22Rv1 (cell line): ENCODE results near the gene ZNF778.

Experiments
- H3K27ac ChIP-seq: fragments of 450-650 bp; 2 replicates; pipeline ENCODE4 v1.5.1; 2017
- CTCF ChIP-seq: fragments of 450-650 bp; IDR thresholded peaks from 2 replicates; pipeline ENCODE4 v1.5.1; 2017; ENCODE audit warnings: mild to moderate bottlenecking
- ZFX ChIP-seq: fragments of 450-650 bp; IDR thresholded peaks from 2 replicates; pipeline ENCODE4 v1.6.1; 2017; ENCODE audit warnings: antibody characterized with exemption, borderline replicate concordance

The ZNF778 gene

GRCh38 chr16:89277049-89277448 lies 59.5 kb downstream of the ZNF778 start:
- TF ChIP-seq ZFX = no peak
- no peak for TF ChIP-seq CTCF

DNA sequence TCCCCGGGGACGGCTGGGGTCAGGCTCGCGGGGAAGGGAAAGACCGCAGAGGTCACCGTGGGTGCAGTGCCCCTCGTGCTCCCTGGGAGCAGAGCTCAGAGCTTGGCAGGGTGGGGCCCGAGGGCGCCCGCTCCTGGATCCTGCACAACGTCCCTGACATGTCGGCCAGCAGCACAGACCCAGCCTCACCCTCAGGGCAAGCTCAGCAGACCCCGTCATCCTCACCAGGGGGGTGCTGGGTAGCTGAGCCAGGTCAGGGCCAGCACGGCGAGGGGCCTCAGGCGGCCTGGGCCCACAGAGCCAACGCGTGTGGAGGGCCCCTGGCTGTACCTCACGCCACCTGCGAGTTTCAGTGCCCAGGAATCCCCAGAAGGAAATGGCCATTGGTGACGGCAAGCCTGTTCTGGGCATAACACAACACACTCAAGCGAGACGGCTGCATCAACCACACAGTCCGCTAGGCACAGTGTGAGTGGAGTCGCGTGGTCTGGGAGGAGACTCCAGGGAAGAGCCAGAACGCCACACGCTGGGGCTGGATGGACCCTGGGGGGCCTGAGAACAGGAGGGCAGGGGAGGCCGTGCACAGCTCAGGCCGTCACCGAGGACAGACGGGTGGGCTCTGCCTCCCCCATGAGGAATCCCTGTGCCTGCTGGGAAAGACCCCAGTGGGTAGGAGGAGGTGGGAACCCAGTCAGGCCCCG lies 60.3 kb downstream of the ZNF778 start:
- no peak overlapping the region for H3K27ac ChIP-seq
- TF ChIP-seq ZFX (no peak), CTCF (no peak)

More at GRCh38 chr16:89277049-89277448, 59.5 kb downstream of the ZNF778 start:
- H3K27ac ChIP-seq = no peak overlapping the region

GRCh38 chr16:89278441-89279240 lies 61.1 kb downstream of the ZNF778 start:
- H3K27ac ChIP-seq = no peak overlapping the region
- no peak for TF ChIP-seq ZFX
- no peak for TF ChIP-seq CTCF

- H3K27ac ChIP-seq = no peak overlapping the region
- TF ChIP-seq ZFX = no peak
- TF ChIP-seq CTCF = no peak
Observed at GRCh38 chr16:89279666-89280481, 62.4 kb downstream of the ZNF778 start.

- H3K27ac ChIP-seq = no peak overlapping the region
- TF ChIP-seq CTCF = no peak
- no peak for TF ChIP-seq ZFX
Observed at GRCh38 chr16:89280546-89281188, 63.2 kb downstream of the ZNF778 start.

DNA sequence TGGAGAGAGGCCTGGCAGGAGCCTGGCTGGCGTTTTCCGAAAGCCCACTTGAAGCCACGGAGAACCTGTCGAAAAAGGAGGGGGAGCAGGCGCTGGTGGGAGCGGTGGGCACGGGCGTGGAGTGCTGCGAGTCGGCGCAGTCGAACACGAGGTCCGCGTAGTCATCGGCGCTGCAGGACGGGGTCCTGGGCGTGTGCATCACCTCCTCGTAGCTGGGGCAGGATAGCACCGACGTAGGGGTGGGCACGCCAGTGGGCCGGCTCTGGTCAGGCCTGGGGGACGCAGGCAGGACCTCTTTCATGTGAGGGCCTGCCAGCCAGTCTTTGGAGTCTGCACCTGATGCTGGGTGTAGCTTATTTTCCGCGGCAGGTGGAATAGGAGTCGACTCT lies 63.7 kb downstream of the ZNF778 start:
- H3K27ac ChIP-seq = no peak overlapping the region
- no peak for TF ChIP-seq CTCF
- no peak for TF ChIP-seq ZFX
